AG10803 (cell line): Measurements from ENCODE around the gene BRD3OS.

Experiments used
- DNase-seq: peaks from one replicate; pipeline ENCODE4 v3.0.0; 2010; ENCODE audit warnings: low read depth
- H3K4me3 ChIP-seq: 2 replicates; pipeline ENCODE4 v1.5.1; 2011; ENCODE audit warnings: mild to moderate bottlenecking, low read length, control low read depth
- CTCF ChIP-seq: conservative IDR thresholded peaks from 2 replicates; pipeline ENCODE4 v1.5.1; 2011; ENCODE audit warnings: mild to moderate bottlenecking, low read length, control low read depth, inconsistent platforms

The BRD3OS gene

GRCh38 chr9:134031783-134032182 is 6.5 kb downstream of the BRD3OS start:
- no peak overlapping the region for H3K4me3 ChIP-seq
- no peak for DNase-seq
- no peak for TF ChIP-seq CTCF

- no peak for DNase-seq
- H3K4me3 ChIP-seq: no peak overlapping the region
- no peak for TF ChIP-seq CTCF
These were observed 7.4 kb downstream of the BRD3OS start for GRCh38 chr9:134032456-134033222.

- no peak for TF ChIP-seq CTCF
- no peak for DNase-seq
- no peak overlapping the region for H3K4me3 ChIP-seq
These were observed 8.4 kb downstream of the BRD3OS start for GRCh38 chr9:134033516-134034214.

- no peak overlapping the region for H3K4me3 ChIP-seq
- no peak for TF ChIP-seq CTCF
- DNase-seq: no peak
These were observed 9.1 kb downstream of the BRD3OS start for GRCh38 chr9:134034215-134035040.

GRCh38 chr9:134035041-134036039 is 10.1 kb downstream of the BRD3OS start:
- TF ChIP-seq CTCF: no peak
- no peak for DNase-seq

GRCh38 chr9:134036130-134036529 is 10.8 kb downstream of the BRD3OS start:
- no peak overlapping the region for H3K4me3 ChIP-seq
- DNase-seq: no peak
- no peak for TF ChIP-seq CTCF

More at GRCh38 chr9:134035041-134036039, 10.1 kb downstream of the BRD3OS start:
- no peak overlapping the region for H3K4me3 ChIP-seq
